Measurements from ENCODE around the gene CAMTA1.

- no peak for TF ChIP-seq CTCF (IDR thresholded peaks at IDR 0.05)
- no peak for TF ChIP-seq TCF7L2 (IDR thresholded peaks at IDR 0.05; ENCODE audit: low read depth, low read length)
- no peak for TF ChIP-seq REST (IDR thresholded peaks at IDR 0.05; ENCODE audit: insufficient read depth in 1 of 2, low read depth in 2 of 2, low read length in 1 of 2)
- no peak for TF ChIP-seq SIN3A (IDR thresholded peaks at IDR 0.05; ENCODE audit: borderline replicate concordance, insufficient read depth, low read depth, low read length)
- TF ChIP-seq POLR2AphosphoS5 (IDR thresholded peaks at IDR 0.05; ENCODE audit: low read depth, low read length), result no peak
These were observed 894.1 kb downstream of the CAMTA1 start for GRCh38 chr1:7679159-7679872.
